GM18861 (cell line): ENCODE measurements around the gene SLAMF1.
"Not testable (repeated sequence)": the region's sequence is repeated elsewhere in the genome, so short reads cannot be mapped to it uniquely, and the experiment has no call there.

Source experiments
- ATAC-seq: cut with Tn5 transposase; IDR thresholded peaks from one replicate; pipeline ENCODE4 v1.9.1; 2021; ENCODE audit not compliant: unreplicated experiment

The SLAMF1 gene

GRCh38 chr1:160665330-160666078 lies 18.7 kb upstream of the SLAMF1 start:
- ATAC-seq, result no peak

- ATAC-seq, result peak; percentile 41
These were observed 17.8 kb upstream of the SLAMF1 start for GRCh38 chr1:160664573-160665051.

DNA sequence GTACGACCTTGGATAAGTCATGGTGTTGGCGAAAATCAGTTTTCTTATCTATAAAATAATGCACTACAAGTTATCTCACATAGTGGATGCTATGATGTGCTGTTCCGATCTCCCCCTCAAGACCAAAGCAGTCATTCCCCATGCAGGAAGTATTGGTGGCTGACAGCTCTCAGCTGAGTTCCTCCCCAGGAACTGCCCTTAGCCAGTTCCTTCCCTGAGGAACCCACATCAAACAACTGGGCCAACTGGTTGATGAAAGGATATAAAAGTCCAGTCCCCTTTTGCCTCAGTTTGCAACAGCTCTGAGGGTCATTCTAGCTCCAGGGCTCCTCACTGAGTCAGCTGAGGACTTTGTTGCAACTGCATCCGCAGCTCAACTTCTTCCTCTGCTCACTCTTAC lies 16.1 kb upstream of the SLAMF1 start:
- no peak for ATAC-seq

DNA sequence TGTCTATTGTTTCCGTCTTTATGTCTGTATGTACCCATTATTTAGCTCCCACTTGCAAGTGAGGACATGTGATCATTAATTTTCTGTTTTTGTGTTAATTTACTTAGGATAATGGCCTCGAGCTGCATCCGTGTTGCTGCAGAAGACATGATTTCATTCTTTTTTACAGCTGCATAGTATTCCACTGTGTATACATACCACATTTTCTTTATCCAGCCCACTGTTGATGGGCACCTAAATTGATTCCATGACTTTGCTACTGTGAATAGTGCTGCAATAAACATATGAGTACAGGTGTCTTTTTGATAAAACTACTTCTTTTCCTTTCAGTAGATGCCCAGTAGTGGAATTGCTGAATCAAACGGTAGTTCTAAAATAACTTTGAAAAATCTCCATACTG lies 12.7 kb upstream of the SLAMF1 start:
- ATAC-seq, result no peak

DNA sequence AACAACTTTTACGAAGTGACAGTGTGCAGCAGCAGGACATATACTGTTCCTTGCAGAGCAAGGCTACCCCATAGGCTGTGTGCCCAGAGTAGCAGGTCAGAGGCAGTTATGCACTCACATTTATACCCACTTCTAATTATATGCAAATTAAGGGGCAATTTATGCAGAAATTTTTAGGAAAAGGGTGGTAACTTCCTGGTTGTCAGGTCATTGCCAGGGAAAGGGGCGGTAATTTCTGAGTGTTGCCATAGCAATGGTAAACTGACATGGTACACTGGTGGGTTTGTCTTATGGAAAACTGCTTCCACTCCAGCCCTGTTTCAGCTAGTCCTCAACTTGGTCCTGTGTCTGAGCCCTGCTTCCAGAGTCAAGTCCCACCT lies 12.0 kb upstream of the SLAMF1 start:
- no peak for ATAC-seq

- no peak for ATAC-seq
These were observed 11.4 kb upstream of the SLAMF1 start for GRCh38 chr1:160658162-160658813.

GRCh38 chr1:160657250-160657781 lies 10.5 kb upstream of the SLAMF1 start:
- ATAC-seq, result no peak

DNA sequence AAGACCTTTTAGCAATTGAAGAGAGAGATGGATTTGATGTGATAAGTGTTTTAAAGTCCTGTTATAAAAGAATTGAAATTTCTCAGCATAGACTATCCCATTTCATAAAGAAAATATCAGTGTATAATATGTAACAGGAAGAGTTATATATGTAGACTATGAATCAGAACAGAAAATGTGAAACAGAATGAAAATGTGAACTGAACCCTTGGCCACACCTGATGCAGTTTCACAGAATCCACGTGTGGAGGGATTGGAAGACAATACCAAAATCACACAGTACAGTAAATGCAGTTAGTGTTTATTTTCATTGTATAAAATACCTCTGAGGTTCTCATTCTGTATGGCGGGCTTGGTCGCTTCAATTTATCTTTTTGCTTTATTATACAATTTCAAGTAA lies 9.9 kb upstream of the SLAMF1 start:
- no peak for ATAC-seq

DNA sequence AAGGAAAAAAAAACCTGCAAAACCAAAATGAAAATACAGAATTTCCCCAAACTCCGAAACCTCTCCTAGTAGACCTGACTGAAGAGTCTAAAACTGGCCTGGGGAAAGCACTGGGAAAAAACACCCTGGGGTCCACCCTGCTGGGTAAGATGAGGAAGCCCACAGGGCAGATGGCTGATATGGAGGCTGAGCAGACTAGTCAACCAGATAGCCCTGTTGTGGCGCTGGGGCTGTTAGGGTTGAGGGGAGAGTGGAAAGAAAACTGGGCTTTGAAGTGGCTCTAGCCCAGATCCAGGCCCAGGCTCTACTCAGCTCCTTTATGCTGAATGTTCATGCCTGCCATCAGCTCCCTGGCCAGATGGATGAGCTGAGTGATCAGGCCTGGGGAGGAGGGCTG lies 6.8 kb upstream of the SLAMF1 start:
- ATAC-seq, result no peak

DNA sequence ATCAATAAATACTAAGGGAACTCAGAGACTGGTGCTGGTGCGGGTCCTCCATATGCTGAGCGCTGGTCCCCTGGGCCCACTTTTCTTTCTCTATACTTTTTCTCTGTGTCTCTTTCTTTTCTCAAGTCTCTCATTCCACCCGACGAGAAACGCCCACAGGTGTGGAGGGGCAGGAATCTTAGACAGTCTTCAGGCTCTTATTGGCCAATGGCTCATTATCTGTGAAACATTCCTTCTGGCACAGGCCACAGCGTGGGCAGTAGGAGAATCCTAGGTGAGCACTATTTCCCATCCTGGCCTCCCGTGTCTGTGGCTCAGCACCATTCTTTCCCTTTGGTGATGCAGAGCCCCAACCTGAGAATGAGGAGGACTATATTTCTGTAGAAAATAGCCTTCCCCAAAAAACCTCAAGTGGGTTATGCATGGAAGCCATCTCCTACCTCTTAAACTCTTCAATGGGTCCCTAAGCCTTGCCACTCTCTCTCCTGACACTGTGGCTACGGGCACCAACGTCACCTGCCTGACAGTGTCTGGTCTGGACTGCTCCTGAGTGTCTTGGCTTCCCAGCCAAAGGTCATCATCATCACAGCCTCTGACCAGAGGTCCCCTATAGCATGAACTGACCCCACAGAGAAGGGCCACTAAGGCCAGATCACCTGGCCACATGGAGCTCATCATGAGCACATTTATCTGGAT lies 6.2 kb upstream of the SLAMF1 start:
- ATAC-seq, result no peak

GRCh38 chr1:160652065-160652641 lies 5.3 kb upstream of the SLAMF1 start:
- not testable (repeated sequence) for ATAC-seq

DNA sequence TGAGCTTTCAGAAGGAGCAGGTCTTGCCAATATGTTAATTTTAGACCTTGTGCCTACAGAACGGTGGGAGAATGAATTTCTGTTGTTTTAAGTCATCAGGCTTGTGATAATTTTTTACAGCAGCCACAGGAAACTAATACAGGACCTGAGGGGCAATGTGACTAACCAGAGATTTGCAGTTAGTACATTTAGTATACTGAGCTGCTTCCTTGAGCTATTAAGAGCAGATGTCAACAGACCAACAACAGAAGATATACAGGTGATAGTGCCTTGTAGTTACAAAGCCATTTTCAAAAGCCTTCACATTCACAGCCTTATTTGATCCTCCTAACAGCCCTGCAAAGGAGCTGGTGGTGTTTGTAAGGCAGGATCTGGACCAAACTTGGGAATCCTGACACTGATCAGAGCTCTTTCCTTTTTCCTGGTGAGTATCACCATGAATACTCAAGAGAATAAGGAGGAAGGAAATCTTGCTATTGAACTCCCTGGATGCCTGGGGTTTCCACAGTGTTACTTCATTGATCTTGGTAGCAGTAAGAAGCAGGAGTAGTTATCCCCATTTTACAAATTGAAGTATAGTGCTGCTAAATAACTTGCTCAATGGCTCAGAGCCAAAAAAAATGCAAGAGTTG lies 4.7 kb upstream of the SLAMF1 start:
- ATAC-seq, result no peak

GRCh38 chr1:160647329-160647720 lies 481 bp upstream of the SLAMF1 start:
- ATAC-seq, result peak; percentile 5

DNA sequence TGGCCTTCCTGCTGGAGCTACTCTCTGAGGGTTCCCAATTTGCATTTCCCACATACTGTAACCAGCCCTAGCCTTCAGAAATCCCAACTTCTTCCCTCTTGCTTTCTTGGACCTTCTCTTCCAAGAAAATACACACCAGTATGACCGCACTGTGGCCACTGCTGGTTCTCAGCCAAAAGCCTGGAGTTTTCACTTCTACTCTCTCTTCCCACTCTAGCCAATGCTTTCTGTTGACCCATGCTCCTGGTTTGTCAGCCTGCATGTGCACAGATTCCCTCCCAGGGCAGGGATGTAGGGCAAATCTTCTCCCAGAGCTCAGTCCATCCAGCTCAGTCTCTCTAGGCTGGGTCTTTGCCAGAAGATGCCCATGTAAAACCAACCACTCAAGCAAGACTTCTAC lies 664 bp downstream of the SLAMF1 start:
- ATAC-seq, result no peak

DNA sequence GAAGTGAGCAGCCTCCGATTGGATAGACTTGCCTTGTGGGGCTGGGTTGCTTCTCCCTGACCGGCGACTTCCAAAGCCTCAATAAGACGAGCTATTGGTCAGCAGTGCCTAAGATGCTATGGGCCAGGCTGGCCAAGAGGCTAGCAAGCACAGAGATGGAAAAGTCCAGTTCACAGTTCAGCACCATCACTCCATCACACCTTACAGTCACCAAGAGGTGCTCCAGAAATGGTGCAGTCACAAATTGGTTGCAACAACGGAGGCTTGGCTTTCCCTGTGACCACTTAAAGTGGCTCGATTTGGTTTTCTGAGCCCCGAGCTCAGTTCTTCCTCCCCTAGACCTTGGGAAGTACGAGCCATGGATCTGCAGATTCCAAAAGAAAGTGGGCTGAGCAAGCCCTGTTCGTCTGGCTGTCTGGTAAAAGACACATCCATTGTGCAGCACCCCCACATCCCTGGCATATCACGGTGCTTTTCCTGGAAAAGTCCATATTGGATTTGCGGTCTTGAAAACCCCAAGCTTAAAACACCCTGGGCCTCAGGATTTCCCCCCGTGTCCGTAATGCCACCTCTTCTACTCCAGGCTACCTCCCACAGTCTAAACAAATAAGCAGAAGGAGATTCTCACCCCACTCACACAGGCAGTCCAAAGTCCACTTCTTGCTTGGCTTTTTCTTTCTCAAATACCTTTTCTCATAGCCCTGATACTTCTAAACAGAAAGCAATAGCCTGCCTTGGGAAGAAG lies 1.3 kb downstream of the SLAMF1 start:
- ATAC-seq, result no peak

DNA sequence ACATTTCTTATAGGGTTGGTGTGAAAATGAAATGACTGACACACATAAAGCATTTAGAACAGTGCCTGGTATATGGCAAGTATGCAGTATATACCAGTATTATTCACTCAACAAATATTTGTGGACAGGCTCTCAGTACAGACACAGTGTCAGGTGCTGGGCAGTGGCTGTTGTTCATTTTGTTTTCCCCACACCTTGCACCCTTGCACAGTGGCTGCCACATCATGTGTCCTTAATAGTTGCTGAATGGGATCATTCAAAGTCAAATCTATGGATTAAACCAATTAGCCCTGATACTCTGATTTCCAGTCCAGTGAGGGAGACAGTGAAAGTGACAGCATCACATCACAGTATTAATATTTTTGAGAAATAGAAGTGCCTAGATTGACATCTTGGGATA lies 2.4 kb downstream of the SLAMF1 start:
- ATAC-seq, result no peak

GRCh38 chr1:160643138-160643537 lies 3.7 kb downstream of the SLAMF1 start:
- ATAC-seq, result no peak

DNA sequence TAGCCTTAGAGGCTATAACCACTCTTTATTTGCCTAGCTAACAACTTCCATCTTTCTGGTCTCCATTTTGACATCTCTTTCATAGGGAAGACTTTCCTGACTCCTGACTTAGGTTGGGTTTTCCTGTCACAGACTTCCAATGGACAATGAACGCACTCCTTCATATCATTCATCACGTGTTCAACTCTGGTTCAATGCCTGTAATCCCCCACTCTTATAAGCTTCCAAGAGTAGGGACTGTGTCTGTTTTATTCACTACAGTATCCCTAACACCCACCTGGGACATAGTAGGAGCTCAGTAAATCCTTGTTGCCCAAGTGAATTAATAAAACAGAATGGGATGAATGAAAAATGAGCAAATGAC lies 4.6 kb downstream of the SLAMF1 start:
- no peak for ATAC-seq

GRCh38 chr1:160641323-160642280 lies 5.2 kb downstream of the SLAMF1 start:
- ATAC-seq, result no peak
